ENCODE measurements around the gene ARHGAP6. TPM values are rescaled to one million over a fixed set of nuclear protein-coding genes. Genes with fewer than 3 reads are reported as not detected.

The ARHGAP6 gene
- total and polyA plus RNA-seq, 8 donors: 7.0 to 25.4 (median 20.5) TPM

- Histone ChIP-seq H3K4me3 (no peak overlapping the region), H3K27ac (no peak overlapping the region), H3K4me1 (no peaks in the 10 kb centered on the region), H3K27me3 (peaks cover 0 to 3% of the 10 kb centered on the region in 2 donors), H3K9me3 (no peaks in the 10 kb centered on the region), H3K36me3 (no peaks in the 10 kb centered on the region)
- intact Hi-C loops (cut with DNase I): no loop called here
- DNase-seq (no peak), ATAC-seq (no peak)
- TF ChIP-seq, protein P1, sequence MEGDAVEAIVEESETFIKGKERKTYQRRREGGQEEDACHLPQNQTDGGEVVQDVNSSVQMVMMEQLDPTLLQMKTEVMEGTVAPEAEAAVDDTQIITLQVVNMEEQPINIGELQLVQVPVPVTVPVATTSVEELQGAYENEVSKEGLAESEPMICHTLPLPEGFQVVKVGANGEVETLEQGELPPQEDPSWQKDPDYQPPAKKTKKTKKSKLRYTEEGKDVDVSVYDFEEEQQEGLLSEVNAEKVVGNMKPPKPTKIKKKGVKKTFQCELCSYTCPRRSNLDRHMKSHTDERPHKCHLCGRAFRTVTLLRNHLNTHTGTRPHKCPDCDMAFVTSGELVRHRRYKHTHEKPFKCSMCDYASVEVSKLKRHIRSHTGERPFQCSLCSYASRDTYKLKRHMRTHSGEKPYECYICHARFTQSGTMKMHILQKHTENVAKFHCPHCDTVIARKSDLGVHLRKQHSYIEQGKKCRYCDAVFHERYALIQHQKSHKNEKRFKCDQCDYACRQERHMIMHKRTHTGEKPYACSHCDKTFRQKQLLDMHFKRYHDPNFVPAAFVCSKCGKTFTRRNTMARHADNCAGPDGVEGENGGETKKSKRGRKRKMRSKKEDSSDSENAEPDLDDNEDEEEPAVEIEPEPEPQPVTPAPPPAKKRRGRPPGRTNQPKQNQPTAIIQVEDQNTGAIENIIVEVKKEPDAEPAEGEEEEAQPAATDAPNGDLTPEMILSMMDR (IDR thresholded peaks at IDR 0.05): no peak
These were observed 278.9 kb downstream of the ARHGAP6 start for GRCh38 chrX:11386812-11387211.

DNA sequence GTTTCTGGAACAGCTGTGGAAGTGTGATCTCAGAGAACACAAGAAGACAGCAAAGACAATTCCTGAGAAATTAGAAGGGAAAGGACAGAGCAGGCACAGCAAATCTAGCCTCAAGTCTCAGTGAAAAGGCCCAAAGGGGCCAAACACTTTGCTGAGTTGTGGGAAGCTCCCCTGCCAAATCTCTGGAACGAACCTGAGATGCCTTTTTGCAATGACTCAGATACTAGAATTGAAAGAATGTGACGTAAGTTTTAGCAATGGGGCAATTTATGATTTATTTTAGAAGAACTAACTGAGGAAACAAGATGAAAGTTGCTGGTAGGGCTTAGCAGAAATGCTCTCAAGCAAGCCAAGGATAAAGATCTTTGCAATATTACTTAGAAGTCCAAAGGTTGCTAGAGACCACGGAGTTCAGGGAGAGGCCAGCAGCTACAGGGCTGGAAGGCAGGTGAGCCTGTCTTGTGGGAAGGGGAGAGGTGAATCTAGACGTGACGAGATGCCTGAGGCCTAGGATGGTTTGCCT is 279.7 kb downstream of the ARHGAP6 start:
- intact Hi-C loops (cut with DNase I): no loop called here
- TF ChIP-seq, protein P1 (IDR thresholded peaks at IDR 0.05): no peak
- Histone ChIP-seq H3K27me3 (peaks cover 0 to 3% of the 10 kb centered on the region in 2 donors), H3K9me3 (no peaks in the 10 kb centered on the region), H3K36me3 (no peaks in the 10 kb centered on the region), H3K4me1 (no peaks in the 10 kb centered on the region), H3K27ac (peak overlapping the region in 1 of 2 donors; percentile 7), H3K4me3 (no peak overlapping the region)
- no peak for ATAC-seq
- DNase-seq: no peak

- Histone ChIP-seq H3K36me3 (no peaks in the 10 kb centered on the region), H3K4me3 (no peak overlapping the region), H3K9me3 (no peaks in the 10 kb centered on the region), H3K27me3 (peaks cover 0 to 3% of the 10 kb centered on the region in 2 donors), H3K27ac (no peak overlapping the region), H3K4me1 (no peaks in the 10 kb centered on the region)
- DNase-seq: no peak
- no peak for ATAC-seq
- intact Hi-C loops (cut with DNase I): no loop called here
- TF ChIP-seq, protein P1 (IDR thresholded peaks at IDR 0.05): no peak
These were observed 282.8 kb downstream of the ARHGAP6 start for GRCh38 chrX:11382930-11383329.

DNA sequence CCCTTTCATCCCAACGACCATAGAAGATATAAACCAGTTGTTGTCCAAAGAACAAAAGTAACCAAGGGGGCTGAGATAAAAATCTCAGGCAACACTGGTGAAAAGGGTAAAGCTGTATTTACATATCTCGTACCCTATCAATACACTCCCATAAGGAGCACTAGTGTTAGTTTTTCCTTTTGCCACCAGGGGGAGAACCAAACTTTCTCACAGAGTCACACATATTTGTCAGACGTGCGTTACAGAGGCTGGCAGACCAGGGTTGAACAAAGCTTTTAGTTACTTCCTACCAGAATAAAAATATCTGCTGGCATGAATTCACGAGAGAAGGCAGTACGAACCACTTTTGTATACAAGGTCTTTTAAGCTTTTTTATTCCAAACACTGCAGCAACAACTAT is 284.3 kb downstream of the ARHGAP6 start:
- peak; percentile 91 for ATAC-seq
- H3K4me3 ChIP-seq: no peak overlapping the region
- no peaks in the 10 kb centered on the region for H3K36me3 ChIP-seq
- peaks cover 0 to 3% of the 10 kb centered on the region in 2 donors for H3K27me3 ChIP-seq
- TF ChIP-seq, protein P1 (IDR thresholded peaks at IDR 0.05): peak; percentile 53 to 57
- no peaks in the 10 kb centered on the region for H3K9me3 ChIP-seq
- no peak overlapping the region for H3K27ac ChIP-seq
- no peaks in the 10 kb centered on the region for H3K4me1 ChIP-seq
- intact Hi-C loops (cut with DNase I): no loop called here
- peak in 1 of 4 donors; percentile 58 for DNase-seq

- DNase-seq: no peak
- H3K4me1 ChIP-seq: no peaks in the 10 kb centered on the region
- H3K36me3 ChIP-seq: no peaks in the 10 kb centered on the region
- peak; percentile 22 for ATAC-seq
- intact Hi-C loops (cut with DNase I): no loop called here
- H3K27me3 ChIP-seq: peaks cover 0 to 3% of the 10 kb centered on the region in 2 donors
- no peak overlapping the region for H3K4me3 ChIP-seq
- peak overlapping the region in 1 of 2 donors; percentile 28 for H3K27ac ChIP-seq
- TF ChIP-seq, protein P1 (IDR thresholded peaks at IDR 0.05): no peak
- no peaks in the 10 kb centered on the region for H3K9me3 ChIP-seq
These were observed 285.4 kb downstream of the ARHGAP6 start for GRCh38 chrX:11380187-11380844.
